Naive B cell (primary cell): Measurements from ENCODE around the gene STK35. TPM values are rescaled to one million over a fixed set of nuclear protein-coding genes. Genes with fewer than 3 reads are reported as not detected.
A peak's percentile ranks its signal among the peaks of the same experiment; 100 is the strongest.

Experiments
- ATAC-seq, 2 donors: fragments of 150-1000 bp; cut with Tn5 transposase; 2 replicates each; pipeline ENCODE4 v1.10.0; 2021; ENCODE audit warnings: low read depth in 2 of 2, mild to moderate bottlenecking in 2 of 2, moderate library complexity in 2 of 2
- DNase-seq: peaks from one replicate; pipeline ENCODE4 v3.0.0; 2022
- H3K27ac Mint-ChIP-seq, 6 donors: one replicate each; pipeline ENCODE4 v1.8.0; 2020 to 2022; ENCODE audit warnings: mild to moderate bottlenecking in 6 of 6, mixed read lengths in 6 of 6, moderate library complexity in 5 of 6, inconsistent platforms in 2 of 6
- H3K27me3 Mint-ChIP-seq, 3 donors: one replicate each; pipeline ENCODE4 v1.8.0; 2021 to 2022; ENCODE audit warnings: mixed read lengths in 3 of 3, mild to moderate bottlenecking in 1 of 3
- H3K36me3 Mint-ChIP-seq, 2 donors: one replicate each; pipeline ENCODE4 v1.8.0; 2020 to 2022; ENCODE audit warnings: mixed read lengths in 2 of 2, inconsistent platforms in 1 of 2, mild to moderate bottlenecking in 1 of 2
- H3K4me1 Mint-ChIP-seq, 3 donors: one replicate each; pipeline ENCODE4 v1.8.0; 2020 to 2022; ENCODE audit warnings: mixed read lengths in 3 of 3, inconsistent platforms in 1 of 3, mild to moderate bottlenecking in 1 of 3, moderate library complexity in 1 of 3
- H3K4me3 Mint-ChIP-seq, 8 donors: one replicate each; pipeline ENCODE4 v1.8.0; 2020 to 2022; ENCODE audit warnings: mild to moderate bottlenecking in 8 of 8, mixed read lengths in 8 of 8, moderate library complexity in 8 of 8, inconsistent platforms in 2 of 8
- H3K9me3 Mint-ChIP-seq, 7 donors: one replicate each; pipeline ENCODE4 v1.8.0; 2020 to 2022; ENCODE audit warnings: mixed read lengths in 7 of 7, mild to moderate bottlenecking in 5 of 7, inconsistent platforms in 2 of 7, moderate library complexity in 1 of 7
- polyA plus RNA-seq, 6 donors: library from polyadenylated mRNA; unstranded; fragments of 300-500 nt; fragmentation: Illumina TruSeq; gene quantifications; one replicate each; pipeline ENCODE4 v1.2.3, GENCODE V29; 2021; ENCODE audit warnings: low read depth in 6 of 6

The STK35 gene
- polyA plus RNA-seq, 6 donors from 2014 or later = 3.3 to 8.7 (median 5.7) TPM

DNA sequence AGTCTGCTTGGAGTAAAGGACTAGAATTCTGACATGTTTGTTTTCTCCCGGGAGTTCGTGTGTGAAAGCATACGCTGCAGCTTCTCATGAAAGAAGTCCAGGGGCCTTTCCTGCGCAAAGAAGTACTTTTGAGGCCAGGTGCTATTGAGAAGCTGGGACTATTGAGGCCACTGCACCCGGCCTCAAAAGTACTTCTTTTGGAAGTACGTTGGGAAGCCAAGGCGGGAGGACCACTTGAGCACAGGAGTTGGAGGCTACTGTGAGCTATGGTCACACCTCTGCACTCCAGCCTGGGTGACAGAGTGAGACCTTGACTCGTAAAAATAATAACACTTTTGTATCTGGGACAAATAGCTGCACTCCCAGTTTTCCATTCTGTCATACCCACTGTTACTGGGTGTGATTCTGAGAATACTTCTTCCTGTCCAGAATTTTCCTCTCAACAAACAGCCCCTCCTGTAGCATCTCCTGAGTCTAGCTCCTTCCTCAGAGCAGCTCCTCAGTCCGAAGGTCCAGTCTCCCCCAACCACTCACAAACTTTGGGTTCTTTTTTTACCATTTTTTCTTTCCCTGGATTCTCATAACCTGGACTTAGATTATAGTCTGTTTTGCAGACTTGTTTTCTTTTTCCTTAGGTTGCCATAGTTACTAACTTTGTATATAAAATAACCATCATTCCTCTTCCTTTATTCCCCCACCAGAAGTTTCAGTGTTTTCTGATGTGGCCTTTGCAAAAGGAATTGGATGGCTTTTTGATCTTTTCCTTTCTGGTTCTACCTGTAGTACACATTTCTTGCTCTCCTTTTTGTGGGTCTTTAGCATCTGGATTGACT is 12.7 kb downstream of the STK35 start:
- Mint-ChIP-seq H3K4me3 (peak overlapping the region in 1 of 8 donors; percentile 37), H3K9me3 (no peaks in the 10 kb centered on the region), H3K4me1 (peaks cover 50 to 67% (median 58%) of the 10 kb centered on the region in 3 donors), H3K27ac (peak overlapping the region in 5 of 6 donors; percentile 61 to 78 (median 69)), H3K27me3 (no peaks in the 10 kb centered on the region), H3K36me3 (peaks cover 7 to 17% of the 10 kb centered on the region in 2 donors)
- ATAC-seq (no peak), DNase-seq (no peak)

DNA sequence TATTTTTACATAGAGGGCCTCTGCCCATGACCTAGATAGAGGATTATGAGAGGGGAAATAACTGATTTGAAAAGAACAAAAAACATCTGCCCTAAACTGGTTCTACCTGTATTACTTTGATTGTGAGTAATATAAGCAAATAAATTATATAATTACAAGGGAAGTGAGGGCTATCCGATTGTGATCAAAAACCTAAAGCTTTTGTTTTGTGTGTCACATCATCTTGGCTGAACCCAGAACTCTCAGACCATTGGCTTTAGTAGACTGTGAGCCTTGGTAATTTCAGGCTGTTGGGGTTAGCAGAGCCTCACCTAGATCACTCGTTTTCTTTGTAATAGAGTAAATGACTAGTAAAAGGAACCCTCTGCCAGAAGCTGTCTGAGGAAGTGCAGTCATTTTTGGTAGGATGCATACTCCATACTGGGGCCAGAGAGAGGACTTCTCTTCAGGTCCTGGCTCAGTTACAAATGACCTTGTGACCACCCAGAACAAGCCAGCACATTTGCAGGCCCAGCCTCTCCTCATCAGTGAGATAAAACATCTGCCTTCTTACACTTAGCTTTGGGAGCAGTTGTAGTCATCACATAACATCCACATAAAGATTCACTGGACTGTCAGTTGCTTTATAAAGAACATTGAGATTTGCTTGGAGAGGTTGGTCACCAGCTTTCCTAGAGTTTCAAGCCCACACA is 13.5 kb downstream of the STK35 start:
- Mint-ChIP-seq H3K36me3 (peaks cover 8 to 17% of the 10 kb centered on the region in 2 donors), H3K4me3 (no peak overlapping the region), H3K27ac (peak overlapping the region in 4 of 6 donors; percentile 63 to 74 (median 68)), H3K9me3 (no peaks in the 10 kb centered on the region), H3K27me3 (no peaks in the 10 kb centered on the region), H3K4me1 (peaks cover 50 to 66% (median 56%) of the 10 kb centered on the region in 3 donors)
- DNase-seq = no peak
- ATAC-seq = no peak

DNA sequence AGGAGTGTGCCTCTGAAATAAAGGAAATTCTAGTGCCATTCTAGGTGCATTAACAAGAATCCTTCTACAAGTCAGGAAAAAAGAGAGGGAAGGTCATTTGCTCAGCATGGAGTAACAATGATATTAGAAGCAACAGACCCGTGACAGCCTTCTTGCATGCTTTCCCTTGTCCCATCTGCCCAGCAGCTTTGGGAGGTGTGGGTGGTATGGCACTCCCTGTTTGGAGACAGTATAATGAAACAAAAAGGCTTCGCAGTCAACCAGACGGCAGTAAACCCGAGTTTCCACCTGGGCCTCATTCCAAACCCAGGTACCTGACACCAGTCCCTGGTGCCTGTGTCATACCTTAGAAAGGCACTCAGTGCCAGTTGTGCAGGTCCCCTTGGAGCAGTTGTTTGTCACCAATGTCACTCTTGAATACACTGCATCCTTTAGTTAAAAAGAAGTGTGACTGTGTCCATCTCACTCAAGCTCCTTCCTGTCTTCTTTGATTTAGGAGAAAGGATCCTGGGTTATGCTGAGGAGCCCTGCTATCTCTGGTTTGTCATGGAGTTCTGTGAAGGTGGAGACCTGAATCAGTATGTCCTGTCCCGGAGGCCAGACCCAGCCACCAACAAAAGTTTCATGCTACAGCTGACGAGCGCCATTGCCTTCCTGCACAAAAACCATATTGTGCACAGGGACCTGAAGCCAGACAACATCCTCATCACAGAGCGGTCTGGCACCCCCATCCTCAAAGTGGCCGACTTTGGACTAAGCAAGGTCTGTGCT is 14.7 kb downstream of the STK35 start:
- H3K4me1 Mint-ChIP-seq = peaks cover 50 to 62% (median 56%) of the 10 kb centered on the region in 3 donors
- ATAC-seq (no peak), DNase-seq (no peak)
- H3K36me3 Mint-ChIP-seq = peaks cover 17 to 23% of the 10 kb centered on the region in 2 donors
- no peaks in the 10 kb centered on the region for H3K9me3 Mint-ChIP-seq
- no peaks in the 10 kb centered on the region for H3K27me3 Mint-ChIP-seq
- peak overlapping the region in 1 of 6 donors; percentile 63 for H3K27ac Mint-ChIP-seq
- no peak overlapping the region for H3K4me3 Mint-ChIP-seq

DNA sequence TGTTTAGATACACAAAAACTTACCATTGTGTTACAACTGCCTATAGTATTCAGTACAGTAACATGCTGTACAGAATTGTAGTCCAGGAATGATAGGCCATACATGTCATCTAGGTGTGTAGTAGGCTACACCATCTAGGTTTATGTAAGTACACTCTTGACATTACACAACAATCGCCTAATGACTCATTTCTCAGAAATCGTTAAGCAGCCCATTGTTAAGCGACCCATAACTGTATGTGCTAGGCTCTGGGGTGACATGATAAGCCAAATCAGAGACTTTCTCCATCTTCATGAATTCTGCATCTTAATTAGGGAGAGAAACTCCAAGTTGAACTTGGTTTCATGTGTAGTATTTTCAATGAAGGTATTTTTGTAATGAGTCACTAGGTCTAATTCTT is 17.2 kb downstream of the STK35 start:
- peaks cover 58 to 69% (median 60%) of the 10 kb centered on the region in 3 donors for H3K4me1 Mint-ChIP-seq
- no peaks in the 10 kb centered on the region for H3K27me3 Mint-ChIP-seq
- ATAC-seq (no peak), DNase-seq (no peak)
- no peaks in the 10 kb centered on the region for H3K9me3 Mint-ChIP-seq
- peaks cover 18 to 25% of the 10 kb centered on the region in 2 donors for H3K36me3 Mint-ChIP-seq
- peak overlapping the region in 1 of 8 donors; percentile 30 for H3K4me3 Mint-ChIP-seq
- H3K27ac Mint-ChIP-seq = peak overlapping the region in 2 of 6 donors; percentile 2 to 74

DNA sequence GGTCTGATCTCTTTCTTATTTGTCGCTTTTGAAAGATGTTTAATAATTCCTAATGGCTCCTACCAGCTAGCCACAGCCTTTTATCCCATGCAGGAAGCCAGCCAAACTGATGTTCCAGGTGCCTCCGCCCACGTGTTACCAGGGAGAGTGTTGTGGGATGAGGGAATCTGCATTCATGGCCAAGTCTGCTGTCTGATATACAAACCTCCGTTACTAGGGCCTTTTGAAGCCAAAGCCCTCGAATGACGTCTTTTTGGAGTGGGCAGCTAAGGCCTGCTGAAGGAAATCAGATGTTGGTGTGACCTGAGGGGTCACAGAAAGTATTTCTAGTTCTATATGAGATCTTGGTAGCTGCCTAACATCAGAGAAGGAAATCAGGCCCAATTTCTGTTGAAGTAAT is 21.3 kb downstream of the STK35 start:
- Mint-ChIP-seq H3K36me3 (peaks cover 16 to 18% of the 10 kb centered on the region in 2 donors), H3K4me3 (no peak overlapping the region), H3K27me3 (no peaks in the 10 kb centered on the region), H3K4me1 (peaks cover 68 to 80% (median 76%) of the 10 kb centered on the region in 3 donors), H3K27ac (peak overlapping the region in 4 of 6 donors; percentile 52 to 70 (median 56)), H3K9me3 (no peaks in the 10 kb centered on the region)
- ATAC-seq = no peak
- no peak for DNase-seq

DNA sequence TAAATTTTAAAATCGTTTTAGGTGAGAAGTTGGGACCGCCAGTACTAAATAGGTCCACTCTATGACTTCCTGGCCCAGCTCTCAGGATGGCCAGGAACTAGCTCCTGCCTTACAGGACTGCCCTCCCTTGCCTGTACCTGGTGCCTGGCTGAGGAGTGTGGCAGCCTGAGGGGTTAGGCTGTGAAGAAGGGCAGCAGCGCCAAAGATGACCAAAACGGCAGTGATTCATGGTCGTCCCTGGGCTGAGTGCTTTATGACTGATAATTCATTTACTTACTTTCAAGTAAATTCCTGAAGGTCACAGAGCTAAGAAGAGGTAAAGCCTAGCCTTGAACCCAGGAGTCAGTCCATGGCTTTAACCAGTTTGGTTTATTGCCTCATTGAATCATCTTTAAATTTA is 22.1 kb downstream of the STK35 start:
- no peak for DNase-seq
- Mint-ChIP-seq H3K4me3 (peak overlapping the region in 1 of 8 donors; percentile 80), H3K4me1 (peaks cover 74 to 83% (median 81%) of the 10 kb centered on the region in 3 donors), H3K27me3 (no peaks in the 10 kb centered on the region), H3K27ac (peak overlapping the region in 2 of 6 donors; percentile 60 to 74), H3K36me3 (peaks cover 14 to 17% of the 10 kb centered on the region in 2 donors), H3K9me3 (no peaks in the 10 kb centered on the region)
- no peak for ATAC-seq

DNA sequence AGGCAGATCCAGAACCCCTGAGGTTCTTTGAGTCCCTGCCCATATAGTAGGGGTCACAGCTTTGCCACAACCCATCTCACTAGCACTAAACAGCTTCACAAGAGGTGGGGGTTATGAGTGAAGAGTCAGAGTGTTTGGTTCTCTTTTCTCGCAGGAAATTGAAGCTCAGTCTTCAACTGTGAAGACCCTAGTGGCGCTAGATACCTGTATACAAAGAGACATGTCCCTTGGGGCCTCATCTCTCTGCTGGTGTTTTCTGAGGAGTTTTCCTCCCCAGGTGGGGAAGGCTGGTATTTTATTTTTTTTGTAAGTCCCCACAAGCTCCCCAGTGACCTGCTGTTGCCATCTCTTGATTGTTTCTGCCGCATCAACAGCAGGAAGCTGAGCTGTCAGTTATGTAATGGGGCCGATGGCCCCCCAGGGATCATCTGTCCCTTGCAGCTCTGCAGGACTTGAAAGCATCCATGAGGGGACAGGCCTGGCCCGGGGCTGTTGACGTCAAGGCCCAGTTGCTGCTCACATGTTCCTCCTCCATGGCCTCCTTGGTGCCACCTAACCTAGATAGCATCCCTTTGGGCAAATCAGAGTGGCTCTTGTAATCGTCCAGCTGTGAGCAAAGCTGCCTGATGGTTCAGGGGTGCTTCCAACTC is 23.1 kb downstream of the STK35 start:
- no peaks in the 10 kb centered on the region for H3K9me3 Mint-ChIP-seq
- peaks cover 11 to 15% of the 10 kb centered on the region in 2 donors for H3K36me3 Mint-ChIP-seq
- H3K27me3 Mint-ChIP-seq = no peaks in the 10 kb centered on the region
- DNase-seq (peak; percentile 40), ATAC-seq (peak; percentile 86 to 92)
- peak overlapping the region in 6 of 8 donors; percentile 30 to 74 (median 44) for H3K4me3 Mint-ChIP-seq
- H3K27ac Mint-ChIP-seq = peak overlapping the region in 5 of 6 donors; percentile 30 to 86 (median 65)
- peaks cover 72 to 82% (median 77%) of the 10 kb centered on the region in 3 donors for H3K4me1 Mint-ChIP-seq

DNA sequence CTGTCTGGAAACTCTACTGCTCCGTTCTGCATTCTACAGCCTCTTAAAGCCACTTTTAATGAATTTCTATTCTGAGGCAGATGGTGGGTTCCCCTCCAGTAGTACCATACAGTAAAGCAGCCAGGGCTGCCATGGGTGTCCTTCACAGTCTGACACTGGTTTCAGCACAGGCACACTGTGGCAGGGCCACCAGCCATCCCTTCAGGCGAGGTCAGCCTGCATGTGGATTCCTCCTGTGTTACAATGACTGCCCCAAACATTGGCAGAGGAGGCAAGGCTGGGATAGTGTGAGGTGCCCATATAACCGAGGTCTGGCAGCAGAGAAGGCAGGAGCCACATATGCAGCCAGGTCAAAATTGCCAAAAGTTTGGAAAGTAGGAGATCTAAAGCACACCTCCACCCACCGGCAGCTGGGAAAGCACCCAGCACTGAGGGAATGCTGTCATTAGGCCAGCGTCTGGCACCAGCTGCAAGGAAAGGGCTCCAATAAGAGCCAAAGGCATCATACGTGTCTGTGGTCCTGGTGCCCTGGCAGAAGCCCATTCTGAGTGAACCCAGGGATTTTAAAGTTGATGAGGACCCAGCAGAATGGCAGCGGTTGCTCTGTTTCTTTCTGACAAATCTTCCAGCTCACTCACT is 24.0 kb downstream of the STK35 start:
- peak overlapping the region in 3 of 6 donors; percentile 24 to 69 (median 30) for H3K27ac Mint-ChIP-seq
- peaks cover 13 to 17% of the 10 kb centered on the region in 2 donors for H3K36me3 Mint-ChIP-seq
- H3K4me3 Mint-ChIP-seq = peak overlapping the region in 1 of 8 donors; percentile 30
- no peaks in the 10 kb centered on the region for H3K27me3 Mint-ChIP-seq
- no peak for DNase-seq
- H3K4me1 Mint-ChIP-seq = peaks cover 73 to 85% (median 77%) of the 10 kb centered on the region in 3 donors
- ATAC-seq = no peak
- no peaks in the 10 kb centered on the region for H3K9me3 Mint-ChIP-seq

DNA sequence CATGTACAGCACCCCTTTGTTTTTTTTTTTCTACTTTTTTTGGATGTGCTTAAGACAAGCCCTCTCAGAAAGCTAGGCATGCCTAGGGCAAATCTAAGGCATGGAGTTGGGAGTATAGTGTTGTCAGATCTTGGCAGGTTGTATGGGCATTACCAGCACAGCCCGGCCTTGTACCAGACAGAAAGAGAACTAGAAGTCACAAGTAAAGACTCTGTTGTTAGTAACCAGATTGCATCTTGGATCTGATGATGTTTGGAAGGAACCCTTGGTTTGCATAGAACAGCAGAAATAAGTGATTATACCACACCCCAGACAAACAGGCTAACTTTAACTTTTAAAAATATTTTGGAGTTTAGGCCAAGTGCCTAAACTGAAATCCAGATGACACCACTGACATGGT is 25.6 kb downstream of the STK35 start:
- DNase-seq (no peak), ATAC-seq (no peak)
- H3K27me3 Mint-ChIP-seq = no peaks in the 10 kb centered on the region
- H3K36me3 Mint-ChIP-seq = peaks cover 5 to 9% of the 10 kb centered on the region in 2 donors
- H3K27ac Mint-ChIP-seq = no peak overlapping the region
- no peaks in the 10 kb centered on the region for H3K9me3 Mint-ChIP-seq
- no peak overlapping the region for H3K4me3 Mint-ChIP-seq
- H3K4me1 Mint-ChIP-seq = peaks cover 65 to 73% (median 66%) of the 10 kb centered on the region in 3 donors

DNA sequence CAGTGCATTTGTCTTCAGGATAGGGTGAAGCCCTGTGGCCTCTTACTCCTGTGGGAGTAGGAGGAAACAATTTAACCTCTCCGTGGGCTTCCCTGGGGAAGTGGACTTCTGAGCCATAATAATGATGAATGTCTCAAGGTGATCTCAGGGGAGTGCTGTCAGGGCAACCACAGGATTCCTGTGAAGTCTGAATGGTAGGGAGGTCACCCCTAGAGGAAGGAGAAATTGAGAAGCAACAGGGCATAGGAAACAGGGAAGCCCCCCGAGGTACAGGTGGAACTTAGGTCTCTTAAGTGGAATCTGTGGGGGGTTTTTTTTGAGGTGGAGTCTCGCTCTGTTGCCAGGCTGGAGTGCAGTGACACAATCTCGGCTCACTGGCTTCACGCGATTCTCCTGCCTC is 26.9 kb downstream of the STK35 start:
- DNase-seq (no peak), ATAC-seq (no peak)
- Mint-ChIP-seq H3K27me3 (no peaks in the 10 kb centered on the region), H3K9me3 (no peaks in the 10 kb centered on the region), H3K36me3 (peaks cover 5 to 9% of the 10 kb centered on the region in 2 donors), H3K4me3 (no peak overlapping the region), H3K27ac (peak overlapping the region in 1 of 6 donors; percentile 7), H3K4me1 (peaks cover 63 to 74% (median 66%) of the 10 kb centered on the region in 3 donors)

DNA sequence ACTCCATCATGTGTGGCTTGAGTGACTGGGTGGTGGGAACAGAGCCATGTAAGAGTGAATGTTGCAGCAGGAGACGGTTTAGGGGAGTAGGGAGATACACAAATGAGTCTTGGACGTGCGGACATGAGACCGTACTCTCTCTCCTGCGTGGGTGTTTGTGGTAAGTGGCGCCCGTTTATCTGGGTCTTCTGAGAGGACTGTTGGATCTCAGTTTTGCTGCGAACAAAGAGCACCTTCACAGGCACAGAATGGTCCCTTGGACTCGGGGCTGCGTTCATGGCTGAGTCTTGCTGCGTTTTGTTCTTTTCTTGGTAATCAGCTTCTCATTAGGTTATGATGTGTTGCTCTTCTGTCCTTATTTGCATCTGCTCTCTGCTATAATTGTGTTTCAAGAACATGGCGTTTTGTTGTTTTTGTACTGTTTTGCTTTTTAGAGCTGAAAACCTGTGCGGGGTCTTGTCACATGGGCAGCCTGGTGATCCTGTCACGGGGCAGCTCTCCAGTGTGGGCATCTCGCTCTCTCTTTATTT is 28.5 kb downstream of the STK35 start:
- no peak for ATAC-seq
- Mint-ChIP-seq H3K4me1 (peaks cover 51 to 65% (median 54%) of the 10 kb centered on the region in 3 donors), H3K36me3 (peaks cover 5 to 9% of the 10 kb centered on the region in 2 donors), H3K4me3 (peak overlapping the region in 1 of 8 donors; percentile 54), H3K27ac (peak overlapping the region in 3 of 6 donors; percentile 2 to 44 (median 9)), H3K27me3 (no peaks in the 10 kb centered on the region), H3K9me3 (no peaks in the 10 kb centered on the region)
- DNase-seq = no peak

DNA sequence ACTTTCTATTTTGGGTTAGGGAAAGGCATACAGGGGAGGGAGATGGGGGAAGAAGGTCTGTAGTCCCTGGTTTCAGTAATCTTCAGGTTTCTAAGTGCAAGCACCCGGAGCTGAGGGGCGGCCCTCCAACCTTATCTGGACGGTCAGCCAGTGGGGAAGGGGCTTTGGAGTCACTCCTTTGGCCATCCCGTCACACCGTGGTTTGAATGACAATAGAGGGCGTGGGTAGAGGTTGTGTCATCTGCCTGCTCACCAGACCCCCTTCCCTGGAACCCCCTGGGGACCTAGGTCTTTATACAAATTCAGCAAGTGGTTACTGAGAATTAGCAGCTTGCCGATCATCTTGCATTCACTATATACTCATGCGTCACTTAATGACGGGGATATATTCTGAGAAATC is 29.1 kb downstream of the STK35 start:
- DNase-seq = no peak
- no peak overlapping the region for H3K4me3 Mint-ChIP-seq
- peaks cover 5 to 9% of the 10 kb centered on the region in 2 donors for H3K36me3 Mint-ChIP-seq
- H3K27ac Mint-ChIP-seq = peak overlapping the region in 2 of 6 donors; percentile 32 to 44
- H3K9me3 Mint-ChIP-seq = no peaks in the 10 kb centered on the region
- H3K4me1 Mint-ChIP-seq = peaks cover 46 to 59% (median 49%) of the 10 kb centered on the region in 3 donors
- no peaks in the 10 kb centered on the region for H3K27me3 Mint-ChIP-seq
- no peak for ATAC-seq
